WTC11 (cell line): ENCODE measurements around the gene DOCK8. TPM values are rescaled to one million over a fixed set of nuclear protein-coding genes. Genes with fewer than 3 reads are reported as not detected.

ENCODE experiments used
- ATAC-seq: fragments of 200-7000 bp; cut with Tn5 transposase; 2 replicates; pipeline ENCODE4 v1.10.0; 2021; ENCODE audit warnings: mild to moderate bottlenecking, moderate library complexity
- CTCF ChIA-PET: fragments of 300-600 bp; sonication (Branson Sonifier 250); formaldehyde crosslinking; loops from one replicate; lab custom pipeline; 2021; ENCODE audit warnings: antibody characterized with exemption; lab: Charles Lee
- POLR2A ChIA-PET: fragments of 350-600 bp; sonication (Branson Sonifier 250); formaldehyde crosslinking; loops from one replicate; lab custom pipeline; 2021; ENCODE audit warnings: antibody characterized with exemption; lab: Charles Lee
- DNase-seq: peaks from one replicate; pipeline ENCODE4 v3.0.0; 2021; ENCODE audit warnings: low spot score
- H3K27ac Mint-ChIP-seq: 2 replicates; pipeline ENCODE4 v1.8.0; 2021; ENCODE audit warnings: mixed read lengths
- H3K27me3 Mint-ChIP-seq: 2 replicates; pipeline ENCODE4 v1.8.0; 2021; ENCODE audit warnings: low read depth, mild to moderate bottlenecking, moderate library complexity, mixed read lengths
- H3K36me3 Mint-ChIP-seq: 2 replicates; pipeline ENCODE4 v1.8.0; 2021; ENCODE audit warnings: mixed read lengths
- H3K4me1 Mint-ChIP-seq: 2 replicates; pipeline ENCODE4 v1.8.0; 2022; ENCODE audit warnings: mixed read lengths
- H3K4me3 Mint-ChIP-seq: 2 replicates; pipeline ENCODE4 v1.8.0; 2021; ENCODE audit warnings: mild to moderate bottlenecking, moderate library complexity, mixed read lengths
- H3K9me3 Mint-ChIP-seq: 2 replicates; pipeline ENCODE4 v1.8.0; 2021; ENCODE audit warnings: mixed read lengths
- CBFB ChIP-seq: sonication (generic); formaldehyde crosslinking; IDR thresholded peaks from 2 replicates; pipeline ENCODE4 v1.8.1; 2022; ENCODE audit warnings: mild to moderate bottlenecking, low read depth, missing genetic modification reagents
- CTCF ChIP-seq: fragments of 200-600 bp; IDR thresholded peaks from 2 replicates; pipeline ENCODE4 v1.8.0; 2022; ENCODE audit warnings: antibody characterized with exemption
- E2F4 ChIP-seq: sonication (generic); formaldehyde crosslinking; IDR thresholded peaks from 2 replicates; pipeline ENCODE4 v1.8.1; 2022; ENCODE audit warnings: low read depth, mild to moderate bottlenecking, moderate library complexity, missing genetic modification reagents, borderline replicate concordance
- E2F5 ChIP-seq: sonication (generic); formaldehyde crosslinking; IDR thresholded peaks from 2 replicates; pipeline ENCODE4 v1.8.1; 2022; ENCODE audit warnings: mild to moderate bottlenecking, moderate library complexity, missing genetic modification reagents
- EMX1 ChIP-seq: fragments of 250-450 bp; sonication (Bioruptor Pico); IDR thresholded peaks from 2 replicates; pipeline ENCODE4 v1.8.0; 2021; ENCODE audit warnings: mild to moderate bottlenecking
- FOXJ3 ChIP-seq: sonication (generic); formaldehyde crosslinking; IDR thresholded peaks from 2 replicates; pipeline ENCODE4 v1.9.0; 2021; ENCODE audit warnings: missing genetic modification reagents, mild to moderate bottlenecking, borderline replicate concordance
- GTF2I ChIP-seq: fragments of 250-450 bp; sonication (Bioruptor Pico); conservative IDR thresholded peaks from 2 replicates; pipeline ENCODE4 v1.4.0; 2021; ENCODE audit warnings: mild to moderate bottlenecking
- HMGA2 ChIP-seq: fragments of 250-450 bp; sonication (Bioruptor Pico); IDR thresholded peaks from 2 replicates; pipeline ENCODE4 v1.4.0; 2021; ENCODE audit warnings: mild to moderate bottlenecking, moderate library complexity
- JAZF1 ChIP-seq: fragments of 250-450 bp; sonication (Bioruptor Pico); IDR thresholded peaks from 2 replicates; pipeline ENCODE4 v1.9.0; 2021; ENCODE audit warnings: moderate library complexity, mild to moderate bottlenecking, inconsistent platforms
- KAT7 ChIP-seq: sonication (generic); formaldehyde crosslinking; IDR thresholded peaks from 2 replicates; pipeline ENCODE4 v1.8.1; 2023; ENCODE audit warnings: missing genetic modification reagents, mild to moderate bottlenecking, borderline replicate concordance
- NFYB ChIP-seq: sonication (generic); formaldehyde crosslinking; conservative IDR thresholded peaks from 2 replicates; pipeline ENCODE4 v1.8.0; 2022; ENCODE audit warnings: low read depth, missing genetic modification reagents
- NR2C2 ChIP-seq: sonication (generic); formaldehyde crosslinking; IDR thresholded peaks from 2 replicates; pipeline ENCODE4 v1.8.0; 2022; ENCODE audit warnings: mild to moderate bottlenecking, missing genetic modification reagents
- SP1 ChIP-seq: sonication (generic); formaldehyde crosslinking; conservative IDR thresholded peaks from 2 replicates; pipeline ENCODE4 v1.8.1; 2022; ENCODE audit warnings: missing genetic modification reagents
- TEAD4 ChIP-seq: sonication (generic); formaldehyde crosslinking; IDR thresholded peaks from 2 replicates; pipeline ENCODE4 v1.8.0; 2022; ENCODE audit warnings: mild to moderate bottlenecking, missing genetic modification reagents
- ZBTB21 ChIP-seq: sonication (generic); formaldehyde crosslinking; IDR thresholded peaks from 2 replicates; pipeline ENCODE4 v1.8.1; 2023; ENCODE audit warnings: mild to moderate bottlenecking, missing genetic modification reagents, borderline replicate concordance
- ZNF121 ChIP-seq: sonication (generic); formaldehyde crosslinking; IDR thresholded peaks from 2 replicates; pipeline ENCODE4 v1.8.0; 2023; ENCODE audit warnings: missing genetic modification reagents
- total RNA-seq: library from RNA; stranded (reverse); gene quantifications from 3 replicates; pipeline ENCODE4 v1.2.3, GENCODE V29; 2021
- TF ChIP-seq, protein P1 (sequence below): sonication (generic); formaldehyde crosslinking; IDR thresholded peaks from 2 replicates; pipeline ENCODE4 v1.8.0; 2023; ENCODE audit warnings: missing genetic modification reagents
- TF ChIP-seq, protein P2 (sequence below): sonication (generic); formaldehyde crosslinking; IDR thresholded peaks from 2 replicates; pipeline ENCODE4 v1.8.1; 2023; ENCODE audit warnings: mild to moderate bottlenecking, missing genetic modification reagents
- TF ChIP-seq, protein P3 (sequence below): fragments of 250-450 bp; sonication (Bioruptor Pico); IDR thresholded peaks from 2 replicates; pipeline ENCODE4 v2.1.2; 2022; ENCODE audit warnings: mild to moderate bottlenecking, moderate library complexity
- TF ChIP-seq, protein P4 (sequence below): sonication (generic); formaldehyde crosslinking; IDR thresholded peaks from 2 replicates; pipeline ENCODE4 v1.8.0; 2023; ENCODE audit warnings: missing genetic modification reagents, mild to moderate bottlenecking, borderline replicate concordance

Gene DOCK8
- total RNA-seq, 1 experiment from 2014 or later, result 3.2 TPM

GRCh38 chr9:495739-496138 lies 281.1 kb downstream of the DOCK8 start:
- ATAC-seq (no peak), DNase-seq (no peak)
- ChIA-PET CTCF (interaction anchor here (1.1 kb wide), 1 partner anchor 509 kb away, joined by 4 read pairs; no protein-coding TSS in a partner anchor), POLR2A (no interaction called here)
- no peaks in the 10 kb centered on the region for H3K4me1 Mint-ChIP-seq
- H3K4me3 Mint-ChIP-seq, result no peak overlapping the region
- H3K36me3 Mint-ChIP-seq, result no peaks in the 10 kb centered on the region
- H3K9me3 Mint-ChIP-seq, result peaks cover 12% of the 10 kb centered on the region
- peaks cover 7% of the 10 kb centered on the region; the same call in 1 of the 2 replicates for H3K27me3 Mint-ChIP-seq
- TF ChIP-seq, protein P1, sequence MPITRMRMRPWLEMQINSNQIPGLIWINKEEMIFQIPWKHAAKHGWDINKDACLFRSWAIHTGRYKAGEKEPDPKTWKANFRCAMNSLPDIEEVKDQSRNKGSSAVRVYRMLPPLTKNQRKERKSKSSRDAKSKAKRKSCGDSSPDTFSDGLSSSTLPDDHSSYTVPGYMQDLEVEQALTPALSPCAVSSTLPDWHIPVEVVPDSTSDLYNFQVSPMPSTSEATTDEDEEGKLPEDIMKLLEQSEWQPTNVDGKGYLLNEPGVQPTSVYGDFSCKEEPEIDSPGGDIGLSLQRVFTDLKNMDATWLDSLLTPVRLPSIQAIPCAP (CRISPR knock-in tag), result no peak
- TF ChIP-seq ZNF121 (no peak), EMX1 (CRISPR knock-in tag) (no peak), E2F4 (CRISPR knock-in tag) (no peak), FOXJ3 (CRISPR knock-in tag) (no peak), NR2C2 (no peak), HMGA2 (CRISPR knock-in tag) (no peak), KAT7 (CRISPR knock-in tag) (no peak), SP1 (CRISPR knock-in tag) (no peak), GTF2I (no peak), ZBTB21 (CRISPR knock-in tag) (no peak), NFYB (CRISPR knock-in tag) (no peak), CBFB (CRISPR knock-in tag) (no peak), TEAD4 (no peak), JAZF1 (CRISPR knock-in tag) (no peak), E2F5 (CRISPR knock-in tag) (no peak), CTCF (no peak)
- TF ChIP-seq, protein P2, sequence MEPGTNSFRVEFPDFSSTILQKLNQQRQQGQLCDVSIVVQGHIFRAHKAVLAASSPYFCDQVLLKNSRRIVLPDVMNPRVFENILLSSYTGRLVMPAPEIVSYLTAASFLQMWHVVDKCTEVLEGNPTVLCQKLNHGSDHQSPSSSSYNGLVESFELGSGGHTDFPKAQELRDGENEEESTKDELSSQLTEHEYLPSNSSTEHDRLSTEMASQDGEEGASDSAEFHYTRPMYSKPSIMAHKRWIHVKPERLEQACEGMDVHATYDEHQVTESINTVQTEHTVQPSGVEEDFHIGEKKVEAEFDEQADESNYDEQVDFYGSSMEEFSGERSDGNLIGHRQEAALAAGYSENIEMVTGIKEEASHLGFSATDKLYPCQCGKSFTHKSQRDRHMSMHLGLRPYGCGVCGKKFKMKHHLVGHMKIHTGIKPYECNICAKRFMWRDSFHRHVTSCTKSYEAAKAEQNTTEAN (CRISPR knock-in tag), result no peak
- TF ChIP-seq, protein P3, sequence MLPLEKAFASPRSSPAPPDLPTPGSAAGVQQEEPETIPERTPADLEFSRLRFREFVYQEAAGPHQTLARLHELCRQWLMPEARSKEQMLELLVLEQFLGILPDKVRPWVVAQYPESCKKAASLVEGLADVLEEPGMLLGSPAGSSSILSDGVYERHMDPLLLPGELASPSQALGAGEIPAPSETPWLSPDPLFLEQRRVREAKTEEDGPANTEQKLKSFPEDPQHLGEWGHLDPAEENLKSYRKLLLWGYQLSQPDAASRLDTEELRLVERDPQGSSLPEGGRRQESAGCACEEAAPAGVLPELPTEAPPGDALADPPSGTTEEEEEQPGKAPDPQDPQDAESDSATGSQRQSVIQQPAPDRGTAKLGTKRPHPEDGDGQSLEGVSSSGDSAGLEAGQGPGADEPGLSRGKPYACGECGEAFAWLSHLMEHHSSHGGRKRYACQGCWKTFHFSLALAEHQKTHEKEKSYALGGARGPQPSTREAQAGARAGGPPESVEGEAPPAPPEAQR, result no peak
- TF ChIP-seq, protein P4, sequence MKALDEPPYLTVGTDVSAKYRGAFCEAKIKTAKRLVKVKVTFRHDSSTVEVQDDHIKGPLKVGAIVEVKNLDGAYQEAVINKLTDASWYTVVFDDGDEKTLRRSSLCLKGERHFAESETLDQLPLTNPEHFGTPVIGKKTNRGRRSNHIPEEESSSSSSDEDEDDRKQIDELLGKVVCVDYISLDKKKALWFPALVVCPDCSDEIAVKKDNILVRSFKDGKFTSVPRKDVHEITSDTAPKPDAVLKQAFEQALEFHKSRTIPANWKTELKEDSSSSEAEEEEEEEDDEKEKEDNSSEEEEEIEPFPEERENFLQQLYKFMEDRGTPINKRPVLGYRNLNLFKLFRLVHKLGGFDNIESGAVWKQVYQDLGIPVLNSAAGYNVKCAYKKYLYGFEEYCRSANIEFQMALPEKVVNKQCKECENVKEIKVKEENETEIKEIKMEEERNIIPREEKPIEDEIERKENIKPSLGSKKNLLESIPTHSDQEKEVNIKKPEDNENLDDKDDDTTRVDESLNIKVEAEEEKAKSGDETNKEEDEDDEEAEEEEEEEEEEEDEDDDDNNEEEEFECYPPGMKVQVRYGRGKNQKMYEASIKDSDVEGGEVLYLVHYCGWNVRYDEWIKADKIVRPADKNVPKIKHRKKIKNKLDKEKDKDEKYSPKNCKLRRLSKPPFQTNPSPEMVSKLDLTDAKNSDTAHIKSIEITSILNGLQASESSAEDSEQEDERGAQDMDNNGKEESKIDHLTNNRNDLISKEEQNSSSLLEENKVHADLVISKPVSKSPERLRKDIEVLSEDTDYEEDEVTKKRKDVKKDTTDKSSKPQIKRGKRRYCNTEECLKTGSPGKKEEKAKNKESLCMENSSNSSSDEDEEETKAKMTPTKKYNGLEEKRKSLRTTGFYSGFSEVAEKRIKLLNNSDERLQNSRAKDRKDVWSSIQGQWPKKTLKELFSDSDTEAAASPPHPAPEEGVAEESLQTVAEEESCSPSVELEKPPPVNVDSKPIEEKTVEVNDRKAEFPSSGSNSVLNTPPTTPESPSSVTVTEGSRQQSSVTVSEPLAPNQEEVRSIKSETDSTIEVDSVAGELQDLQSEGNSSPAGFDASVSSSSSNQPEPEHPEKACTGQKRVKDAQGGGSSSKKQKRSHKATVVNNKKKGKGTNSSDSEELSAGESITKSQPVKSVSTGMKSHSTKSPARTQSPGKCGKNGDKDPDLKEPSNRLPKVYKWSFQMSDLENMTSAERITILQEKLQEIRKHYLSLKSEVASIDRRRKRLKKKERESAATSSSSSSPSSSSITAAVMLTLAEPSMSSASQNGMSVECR, result no peak
- TF ChIP-seq, all 79 proteins: peak for 0
- no peak overlapping the region for H3K27ac Mint-ChIP-seq
